Testis (tissue), 3 donors: Measurements from ENCODE around the gene INF2. TPM values are rescaled to one million over a fixed set of nuclear protein-coding genes. Genes with fewer than 3 reads are reported as not detected.

Experiments
- DNase-seq: peaks from one replicate; pipeline ENCODE4 v3.0.0-alpha.2; 2019
- H3K27ac ChIP-seq, 2 donors: fragments of 200-600 bp; sonication (generic); one replicate each; pipeline ENCODE4 v1.5.1; 2019
- H3K27me3 ChIP-seq: fragments of 200-600 bp; sonication (generic); one replicate; pipeline ENCODE4 v1.5.1; 2019
- H3K36me3 ChIP-seq: fragments of 200-600 bp; sonication (generic); one replicate; pipeline ENCODE4 v1.5.1; 2017; ENCODE audit warnings: low read depth; ENCODE audit errors: missing control alignments
- H3K4me1 ChIP-seq: fragments of 200-600 bp; sonication (generic); one replicate; pipeline ENCODE4 v1.5.1; 2019
- H3K4me3 ChIP-seq, 2 donors: fragments of 200-600 bp; sonication (generic); one replicate each; pipeline ENCODE4 v1.5.1; 2017 to 2019
- H3K9me3 ChIP-seq: fragments of 200-600 bp; sonication (generic); one replicate; pipeline ENCODE4 v1.5.1; 2017
- CTCF ChIP-seq, 3 experiments: fragments of 450-650 bp in 2 of 3; fragments of 200-600 bp in 1 of 3; sonication (generic) in 1 of 3; IDR thresholded peaks; one replicate each; pipeline ENCODE4 v1.5.1; 2016 to 2019; ENCODE audit warnings: antibody characterized with exemption in 3 of 3, mild to moderate bottlenecking in 2 of 3, moderate library complexity in 1 of 3
- POLR2A ChIP-seq: fragments of 450-650 bp; IDR thresholded peaks from one replicate; pipeline ENCODE4 v1.6.1; 2017; ENCODE audit warnings: antibody characterized with exemption, mild to moderate bottlenecking, moderate library complexity
- WGBS, 2 donors: methylation state at CpG; one replicate each; pipeline ENCODE4 v1.1.5; 2018; 5-methylcytosine and 5-hydroxymethylcytosine counted together
- intact Hi-C: fragments of 100-400 bp; cut with DNase I; formaldehyde crosslinking; loops from one replicate; pipeline ENCODE4 v1.15.1; 2023; ENCODE audit warnings: low total_unique reads
- polyA plus RNA-seq: library from polyadenylated mRNA; stranded (reverse); fragments of 350-450 nt; fragmentation: Illumina TruSeq; extraction: RNeasy Lipid Tissue Mini Kit (QIAGEN cat#74804); gene quantifications from one replicate; pipeline ENCODE4 v1.2.3, GENCODE V29; 2014; ENCODE audit warnings: low read depth, low replicate concordance; ENCODE audit not compliant: insufficient read depth
- total RNA-seq, 2 donors: library from RNA; depleted of rRNA; stranded (reverse); fragments of >200 nt; gene quantifications; one replicate each; pipeline ENCODE4 v1.2.3, GENCODE V29; 2016

Gene INF2
- total and polyA plus RNA-seq, 3 donors from 2014 or later = 50.5 to 328 (median 244) TPM

- no peak for TF ChIP-seq POLR2A
- TF ChIP-seq CTCF (IDR thresholded peaks at IDR 0.05) = no peak
- no peak overlapping the region for H3K4me3 ChIP-seq
- H3K27me3 ChIP-seq = no peaks in the 10 kb centered on the region
- no peak for DNase-seq
- intact Hi-C loops = no loop called here
- peaks cover 33% of the 10 kb centered on the region for H3K4me1 ChIP-seq
- H3K27ac ChIP-seq = no peak overlapping the region
- 88% methylated on average over 4 of the region's 4 CpGs; no CpG with 5 or more reads in 1 of the 2 donors for WGBS, 2 donors
- H3K36me3 ChIP-seq = no peaks in the 10 kb centered on the region
- no peaks in the 10 kb centered on the region for H3K9me3 ChIP-seq
These were observed 13.3 kb downstream of the INF2 start for GRCh38 chr14:104702673-104703072.

- WGBS, 2 donors = 93% methylated on average over 3 to 28 of the region's 28 CpGs
- Histone ChIP-seq H3K36me3 (no peaks in the 10 kb centered on the region), H3K4me1 (peaks cover 27% of the 10 kb centered on the region), H3K27me3 (no peaks in the 10 kb centered on the region), H3K4me3 (no peak overlapping the region), H3K27ac (no peak overlapping the region), H3K9me3 (no peaks in the 10 kb centered on the region)
- TF ChIP-seq CTCF (IDR thresholded peaks at IDR 0.05) (no peak), POLR2A (no peak)
- intact Hi-C loops = no loop called here
- DNase-seq = no peak
These were observed 13.9 kb downstream of the INF2 start for GRCh38 chr14:104703269-104703668.

- DNase-seq = no peak
- Histone ChIP-seq H3K9me3 (no peaks in the 10 kb centered on the region), H3K4me3 (no peak overlapping the region), H3K27me3 (no peaks in the 10 kb centered on the region), H3K27ac (no peak overlapping the region), H3K4me1 (peaks cover 17% of the 10 kb centered on the region), H3K36me3 (no peaks in the 10 kb centered on the region)
- TF ChIP-seq CTCF (IDR thresholded peaks at IDR 0.05) = no peak
- no peak for TF ChIP-seq POLR2A
- intact Hi-C loops = no loop called here
- 95 to 97% methylated on average over 16 to 22 of the region's 22 CpGs for whole genome bisulfite sequencing, 2 donors
These were observed 14.8 kb downstream of the INF2 start for GRCh38 chr14:104704252-104704651.

- TF ChIP-seq POLR2A = no peak
- TF ChIP-seq CTCF (IDR thresholded peaks at IDR 0.05) = no peak
- WGBS, 2 donors = 90 to 94% methylated on average over 11 to 21 of the region's 21 CpGs
- Histone ChIP-seq H3K36me3 (no peaks in the 10 kb centered on the region), H3K9me3 (no peaks in the 10 kb centered on the region), H3K4me3 (no peak overlapping the region), H3K27me3 (no peaks in the 10 kb centered on the region), H3K4me1 (peaks cover 6% of the 10 kb centered on the region), H3K27ac (no peak overlapping the region)
- intact Hi-C loops = loop anchor here (5.0 kb wide), 1 partner anchor 53 kb away; no protein-coding TSS in a partner anchor
- no peak for DNase-seq
These were observed 16.1 kb downstream of the INF2 start for GRCh38 chr14:104705340-104706047.
